ENCODE data around the gene VASP. TPM values are rescaled to one million over a fixed set of nuclear protein-coding genes. Genes with fewer than 3 reads are reported as not detected.

Gene VASP
- total RNA-seq, 1 donor from 2014 or later, result 103 TPM

DNA sequence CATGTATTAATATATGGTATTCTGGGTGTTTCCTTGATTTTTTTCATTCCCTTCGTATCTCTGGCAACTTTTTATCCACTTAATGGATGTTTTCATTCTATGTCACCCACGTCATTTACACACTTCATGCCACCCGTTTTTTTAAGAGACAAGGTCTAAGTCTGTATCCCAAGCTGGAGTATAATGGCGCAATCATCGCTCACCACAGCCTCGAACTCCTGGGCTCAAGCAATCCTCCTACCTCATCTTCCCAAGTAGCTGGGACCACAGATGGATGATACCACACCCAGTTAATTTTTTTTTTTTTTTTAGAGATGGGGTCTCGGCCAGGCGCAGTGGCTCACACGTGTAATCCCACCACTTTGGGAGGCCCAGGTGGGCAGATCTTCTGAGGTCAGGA, 3.4 kb upstream of the VASP start:
- Histone ChIP-seq H3K27me3 (no peaks in the 10 kb centered on the region), H3K4me3 (no peak overlapping the region), H3K4me1 (peaks cover 27% of the 10 kb centered on the region), H3K27ac (no peak overlapping the region), H3K36me3 (no peaks in the 10 kb centered on the region), H3K9me3 (no peaks in the 10 kb centered on the region)
- no peak for DNase-seq (ENCODE audit: extremely low spot score in 2 of 2)
- no peak for TF ChIP-seq POLR2AphosphoS5 (IDR thresholded peaks at IDR 0.05; ENCODE audit: insufficient read depth in 1 of 2, low read depth in 1 of 2)
- TF ChIP-seq POLR2A (IDR thresholded peaks at IDR 0.05), result no peak
- TF ChIP-seq, protein P1, sequence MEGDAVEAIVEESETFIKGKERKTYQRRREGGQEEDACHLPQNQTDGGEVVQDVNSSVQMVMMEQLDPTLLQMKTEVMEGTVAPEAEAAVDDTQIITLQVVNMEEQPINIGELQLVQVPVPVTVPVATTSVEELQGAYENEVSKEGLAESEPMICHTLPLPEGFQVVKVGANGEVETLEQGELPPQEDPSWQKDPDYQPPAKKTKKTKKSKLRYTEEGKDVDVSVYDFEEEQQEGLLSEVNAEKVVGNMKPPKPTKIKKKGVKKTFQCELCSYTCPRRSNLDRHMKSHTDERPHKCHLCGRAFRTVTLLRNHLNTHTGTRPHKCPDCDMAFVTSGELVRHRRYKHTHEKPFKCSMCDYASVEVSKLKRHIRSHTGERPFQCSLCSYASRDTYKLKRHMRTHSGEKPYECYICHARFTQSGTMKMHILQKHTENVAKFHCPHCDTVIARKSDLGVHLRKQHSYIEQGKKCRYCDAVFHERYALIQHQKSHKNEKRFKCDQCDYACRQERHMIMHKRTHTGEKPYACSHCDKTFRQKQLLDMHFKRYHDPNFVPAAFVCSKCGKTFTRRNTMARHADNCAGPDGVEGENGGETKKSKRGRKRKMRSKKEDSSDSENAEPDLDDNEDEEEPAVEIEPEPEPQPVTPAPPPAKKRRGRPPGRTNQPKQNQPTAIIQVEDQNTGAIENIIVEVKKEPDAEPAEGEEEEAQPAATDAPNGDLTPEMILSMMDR (IDR thresholded peaks at IDR 0.05), result no peak
- intact Hi-C loops (cut with DNase I), result no loop called here

DNA sequence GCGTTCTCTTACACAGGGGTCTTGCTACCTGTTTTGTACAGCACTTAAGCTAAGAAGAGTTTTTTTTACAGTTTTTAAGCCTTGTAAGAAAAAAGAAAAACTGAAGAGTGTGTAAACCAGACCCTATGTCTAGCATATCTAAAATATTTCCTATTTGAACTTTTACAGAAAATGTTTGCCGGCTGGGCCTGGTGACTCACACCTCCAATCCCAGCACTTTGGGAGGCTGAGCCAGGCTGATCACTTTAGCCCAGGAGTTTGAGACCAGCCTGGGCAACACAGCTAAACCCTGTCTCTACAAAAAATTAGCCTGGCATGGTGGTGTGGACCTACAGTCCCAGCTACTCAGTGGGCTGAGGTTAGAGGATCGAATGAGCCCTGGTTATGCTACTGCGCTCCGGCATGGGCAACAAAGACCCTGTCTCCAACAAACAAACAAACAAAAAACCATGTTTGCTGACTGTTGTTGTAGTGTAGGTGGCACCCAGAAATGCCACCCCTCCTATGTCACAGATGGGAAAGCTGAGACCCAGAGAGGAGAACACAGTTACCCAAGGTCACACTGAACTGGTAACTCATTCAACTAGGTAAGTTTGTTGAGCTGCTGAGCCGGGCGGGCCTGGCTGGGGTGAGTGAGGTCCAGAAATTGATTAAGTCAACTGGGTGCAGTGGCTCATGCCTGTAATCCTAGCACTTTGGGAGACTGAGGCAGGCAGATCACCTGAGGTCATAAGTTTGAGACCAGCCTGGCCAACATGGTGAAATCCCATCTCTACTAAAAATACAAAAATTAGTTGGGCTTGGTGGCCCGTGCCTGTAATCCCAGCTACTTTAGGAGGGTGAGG, 1.9 kb upstream of the VASP start:
- no peak for DNase-seq (ENCODE audit: extremely low spot score in 2 of 2)
- Histone ChIP-seq H3K9me3 (no peaks in the 10 kb centered on the region), H3K4me3 (no peak overlapping the region), H3K4me1 (peaks cover 34% of the 10 kb centered on the region), H3K27ac (peak overlapping the region; percentile 93), H3K27me3 (no peaks in the 10 kb centered on the region), H3K36me3 (no peaks in the 10 kb centered on the region)
- TF ChIP-seq POLR2AphosphoS5 (IDR thresholded peaks at IDR 0.05; ENCODE audit: insufficient read depth in 1 of 2, low read depth in 1 of 2) (no peak), POLR2A (IDR thresholded peaks at IDR 0.05) (no peak)
- intact Hi-C loops (cut with DNase I), result no loop called here

DNA sequence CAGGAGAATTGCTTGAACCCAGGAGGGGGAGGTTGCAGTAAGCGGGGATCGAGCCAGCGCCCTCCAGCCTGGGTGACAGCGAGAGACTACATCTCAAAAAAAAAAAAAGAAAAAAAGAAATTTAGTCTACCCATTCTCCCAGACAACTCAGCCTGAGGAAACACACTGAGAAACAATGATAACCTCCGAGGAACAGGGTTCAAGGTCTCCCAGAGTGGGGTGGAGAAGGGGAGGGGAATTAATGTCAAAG, 1.4 kb upstream of the VASP start:
- Histone ChIP-seq H3K9me3 (no peaks in the 10 kb centered on the region), H3K4me3 (peak overlapping the region; percentile 97 to 100), H3K4me1 (peaks cover 37% of the 10 kb centered on the region), H3K27me3 (no peaks in the 10 kb centered on the region), H3K27ac (peak overlapping the region; percentile 93), H3K36me3 (no peaks in the 10 kb centered on the region)
- intact Hi-C loops (cut with DNase I), result no loop called here
- TF ChIP-seq POLR2A (IDR thresholded peaks at IDR 0.05) (no peak), POLR2AphosphoS5 (IDR thresholded peaks at IDR 0.05; ENCODE audit: insufficient read depth in 1 of 2, low read depth in 1 of 2) (no peak)
- TF ChIP-seq, protein P1 (IDR thresholded peaks at IDR 0.05), result no peak
- no peak for DNase-seq (ENCODE audit: extremely low spot score in 2 of 2)

DNA sequence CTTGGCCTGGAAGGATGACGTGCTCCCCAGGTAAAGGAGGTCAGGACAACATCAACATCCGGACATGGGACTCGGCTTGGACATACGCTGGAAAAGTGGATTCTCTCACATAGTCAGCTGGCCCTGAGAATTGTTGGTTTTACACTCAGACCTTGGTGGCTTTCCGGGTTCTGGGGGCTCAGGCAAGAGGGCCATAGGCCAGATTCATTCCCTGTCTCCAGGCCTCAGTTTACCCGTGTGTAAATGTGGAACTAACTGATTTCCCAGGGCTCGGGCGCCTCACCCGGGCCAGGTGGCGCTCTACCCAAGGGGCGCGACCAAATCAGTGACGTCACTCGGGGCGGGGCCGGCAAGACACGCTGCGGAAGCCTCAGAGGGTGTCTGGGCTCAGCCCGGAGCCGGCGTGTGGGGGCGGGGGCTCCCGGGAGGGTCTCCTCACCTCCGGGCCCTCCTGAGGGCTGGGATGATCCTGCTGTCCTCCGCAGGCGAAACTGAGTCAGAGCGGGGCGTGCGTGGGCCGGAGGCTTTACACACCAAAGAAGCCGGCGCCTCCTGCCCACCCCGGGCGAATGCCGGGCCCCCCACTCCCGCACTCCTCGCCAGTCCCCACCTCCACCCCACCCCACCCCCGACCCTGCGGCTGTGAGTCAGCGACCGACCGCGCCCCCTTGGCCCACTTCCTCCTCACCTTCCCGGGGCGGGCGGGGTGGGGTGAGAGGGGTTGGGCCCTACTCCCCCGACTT, 862 bp upstream of the VASP start:
- H3K27me3 ChIP-seq, result no peaks in the 10 kb centered on the region
- TF ChIP-seq POLR2A (IDR thresholded peaks at IDR 0.05) (peak in 1 of 2 donors; percentile 83), POLR2AphosphoS5 (IDR thresholded peaks at IDR 0.05; ENCODE audit: insufficient read depth in 1 of 2, low read depth in 1 of 2) (peak; percentile 65 to 89)
- TF ChIP-seq, protein P1 (IDR thresholded peaks at IDR 0.05), result peak in 2 of 3 experiments; percentile 8 to 48
- H3K36me3 ChIP-seq, result no peaks in the 10 kb centered on the region
- peak overlapping the region; percentile 97 to 100 for H3K4me3 ChIP-seq
- no peaks in the 10 kb centered on the region for H3K9me3 ChIP-seq
- intact Hi-C loops (cut with DNase I), result no loop called here
- H3K4me1 ChIP-seq, result peaks cover 41% of the 10 kb centered on the region
- DNase-seq (ENCODE audit: extremely low spot score in 2 of 2), result no peak
- H3K27ac ChIP-seq, result peak overlapping the region; percentile 93

DNA sequence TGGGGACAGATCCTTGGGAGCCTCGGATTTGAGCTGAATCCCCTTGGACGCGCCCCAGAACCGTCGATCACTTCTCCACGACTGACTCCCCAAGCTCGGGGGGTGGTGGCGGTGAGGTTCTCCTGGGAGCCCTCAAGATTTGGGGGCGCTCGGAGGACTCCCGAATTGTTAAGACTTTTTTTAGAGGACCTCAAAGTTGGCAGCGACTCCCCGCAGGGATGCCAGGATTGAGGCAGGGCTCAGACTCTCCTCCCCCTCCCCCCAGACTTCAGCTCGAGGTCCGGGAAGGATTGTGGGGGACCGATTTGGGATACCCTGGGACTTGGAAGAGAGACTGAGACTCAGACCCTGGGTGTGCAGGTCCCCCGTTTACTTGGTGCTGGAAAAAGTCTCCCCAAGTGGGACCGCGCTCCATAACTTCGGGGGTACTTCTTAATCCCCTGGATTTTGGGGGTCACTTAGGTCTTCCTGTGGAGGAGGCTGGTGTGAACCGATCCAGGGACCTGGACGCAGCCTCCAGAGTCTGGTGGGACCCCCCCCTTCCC, 665 bp downstream of the VASP start:
- Histone ChIP-seq H3K36me3 (no peaks in the 10 kb centered on the region), H3K9me3 (no peaks in the 10 kb centered on the region), H3K27ac (peak overlapping the region; percentile 93), H3K4me3 (peak overlapping the region; percentile 97 to 100), H3K27me3 (no peaks in the 10 kb centered on the region), H3K4me1 (peaks cover 56% of the 10 kb centered on the region)
- intact Hi-C loops (cut with DNase I), result no loop called here
- no peak for DNase-seq (ENCODE audit: extremely low spot score in 2 of 2)
- TF ChIP-seq, protein P1 (IDR thresholded peaks at IDR 0.05), result no peak
- TF ChIP-seq POLR2A (IDR thresholded peaks at IDR 0.05) (no peak), POLR2AphosphoS5 (IDR thresholded peaks at IDR 0.05; ENCODE audit: insufficient read depth in 1 of 2, low read depth in 1 of 2) (no peak)

Measured in vagina (tissue), 2 donors.